ENCODE data around the gene NKX1-1. TPM values are rescaled to one million over a fixed set of nuclear protein-coding genes. Genes with fewer than 3 reads are reported as not detected.
A peak's percentile ranks its signal among the peaks of the same experiment; 100 is the strongest.

Gene NKX1-1
- not detected for total RNA-seq
- 0.18 TPM for polyA plus RNA-seq (2013, experiment 1 of 2)
- not detected for polyA plus RNA-seq (2013, experiment 2 of 2)
- long read RNA-seq, experiment 1: 0 reads
- long read RNA-seq, experiment 2: 0 reads
- long read RNA-seq, experiment 3: 0 reads
- long read RNA-seq, experiment 4: 0 reads

DNA sequence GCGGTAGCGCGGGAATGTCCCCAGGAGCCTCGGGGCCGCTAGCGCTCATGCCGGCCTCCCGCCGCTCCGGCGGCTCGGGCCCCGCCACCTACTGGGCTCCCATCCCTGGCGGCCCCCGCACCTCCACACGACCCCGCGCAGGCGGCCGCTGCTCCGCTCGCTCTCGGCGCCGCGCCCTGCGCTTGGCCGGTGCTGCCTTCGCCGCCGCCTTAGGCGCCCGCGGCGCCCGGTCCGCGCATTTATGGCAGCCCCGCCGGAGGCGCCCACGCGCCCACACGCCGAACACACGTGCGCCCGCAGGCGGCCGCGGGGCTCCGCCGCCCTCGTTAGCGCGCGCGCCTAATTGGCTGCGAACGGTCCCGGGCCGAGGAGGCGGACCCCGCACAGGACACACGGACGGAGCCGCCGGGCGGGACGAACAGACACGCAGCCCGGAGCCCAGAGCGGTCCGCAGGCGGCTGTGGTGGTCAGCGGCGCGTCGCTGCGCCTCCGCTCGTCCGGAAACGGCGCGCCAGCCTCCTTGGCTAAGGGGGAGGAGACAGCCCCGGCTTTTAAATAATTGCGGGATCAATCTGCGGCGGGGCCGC, at the start of gene NKX1-1:
TSS of gene NKX1-1 (minus strand) at position 49 of the 587 bp plus-strand sequence. CDS start at position 49, 0 bp downstream.
- Histone ChIP-seq H3K9me3 (ENCODE audit: control insufficient read depth, low read length) (no peaks in the 10 kb centered on the region), H3K27me3 (ENCODE audit: control insufficient read depth, insufficient read depth, low read length, poor library complexity, severe bottlenecking) (peaks cover 100% of the 10 kb centered on the region), H3K36me3 (ENCODE audit: control insufficient read depth, insufficient read depth, low read length) (no peaks in the 10 kb centered on the region), H3K4me3 (ENCODE audit: low read length) (no peak within 1 kb of the TSS), H3K27ac (ENCODE audit: low read depth, low read length) (no peak within 1 kb of the TSS), H3K9ac (ENCODE audit: extremely low read depth, low read length, poor library complexity, severe bottlenecking) (no peak within 1 kb of the TSS), H3K4me1 (ENCODE audit: control insufficient read depth, insufficient read depth, low read length) (no peaks in the 10 kb centered on the region)
- WGBS, 2 experiments (ENCODE audit: insufficient coverage in 1 of 2, insufficient read length in 1 of 2): 3 to 6% methylated on average over 36 to 91 of the region's 91 CpGs
- Mint-ChIP-seq H3K27ac (no peak within 1 kb of the TSS), H3K36me3 (ENCODE audit: low read depth) (no peaks in the 10 kb centered on the region), H3K27me3 (ENCODE audit: insufficient read depth) (peaks cover 89% of the 10 kb centered on the region), H3K9me3 (peaks cover 11% of the 10 kb centered on the region), H3K4me3 (peak within 1 kb of the TSS; percentile 24), H3K4me1 (no peaks in the 10 kb centered on the region)
- TF ChIP-seq, protein P1, sequence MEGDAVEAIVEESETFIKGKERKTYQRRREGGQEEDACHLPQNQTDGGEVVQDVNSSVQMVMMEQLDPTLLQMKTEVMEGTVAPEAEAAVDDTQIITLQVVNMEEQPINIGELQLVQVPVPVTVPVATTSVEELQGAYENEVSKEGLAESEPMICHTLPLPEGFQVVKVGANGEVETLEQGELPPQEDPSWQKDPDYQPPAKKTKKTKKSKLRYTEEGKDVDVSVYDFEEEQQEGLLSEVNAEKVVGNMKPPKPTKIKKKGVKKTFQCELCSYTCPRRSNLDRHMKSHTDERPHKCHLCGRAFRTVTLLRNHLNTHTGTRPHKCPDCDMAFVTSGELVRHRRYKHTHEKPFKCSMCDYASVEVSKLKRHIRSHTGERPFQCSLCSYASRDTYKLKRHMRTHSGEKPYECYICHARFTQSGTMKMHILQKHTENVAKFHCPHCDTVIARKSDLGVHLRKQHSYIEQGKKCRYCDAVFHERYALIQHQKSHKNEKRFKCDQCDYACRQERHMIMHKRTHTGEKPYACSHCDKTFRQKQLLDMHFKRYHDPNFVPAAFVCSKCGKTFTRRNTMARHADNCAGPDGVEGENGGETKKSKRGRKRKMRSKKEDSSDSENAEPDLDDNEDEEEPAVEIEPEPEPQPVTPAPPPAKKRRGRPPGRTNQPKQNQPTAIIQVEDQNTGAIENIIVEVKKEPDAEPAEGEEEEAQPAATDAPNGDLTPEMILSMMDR (conservative IDR thresholded peaks at IDR 0.05): no peak
- DNase-seq: peak; percentile 66

DNA sequence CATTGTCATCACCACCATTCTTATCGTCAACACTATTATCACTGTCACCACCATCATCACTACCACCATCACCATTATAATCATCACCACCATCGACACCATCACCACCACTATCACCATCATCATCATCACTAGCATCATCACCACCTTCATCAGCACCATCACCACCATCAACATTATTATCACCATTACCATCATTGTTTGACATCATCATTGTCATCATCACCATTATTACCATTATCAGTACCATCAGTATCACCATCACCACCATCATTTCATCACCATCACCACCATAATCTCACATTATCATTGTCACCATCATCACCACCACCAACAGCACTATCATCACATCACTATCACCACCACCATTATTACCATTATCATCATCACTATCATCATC, 47.5 kb upstream of the NKX1-1 start:
- WGBS, 2 experiments (ENCODE audit: insufficient coverage in 1 of 2, insufficient read length in 1 of 2): 82 to 83% methylated on average over 2 of the region's 2 CpGs

DNA sequence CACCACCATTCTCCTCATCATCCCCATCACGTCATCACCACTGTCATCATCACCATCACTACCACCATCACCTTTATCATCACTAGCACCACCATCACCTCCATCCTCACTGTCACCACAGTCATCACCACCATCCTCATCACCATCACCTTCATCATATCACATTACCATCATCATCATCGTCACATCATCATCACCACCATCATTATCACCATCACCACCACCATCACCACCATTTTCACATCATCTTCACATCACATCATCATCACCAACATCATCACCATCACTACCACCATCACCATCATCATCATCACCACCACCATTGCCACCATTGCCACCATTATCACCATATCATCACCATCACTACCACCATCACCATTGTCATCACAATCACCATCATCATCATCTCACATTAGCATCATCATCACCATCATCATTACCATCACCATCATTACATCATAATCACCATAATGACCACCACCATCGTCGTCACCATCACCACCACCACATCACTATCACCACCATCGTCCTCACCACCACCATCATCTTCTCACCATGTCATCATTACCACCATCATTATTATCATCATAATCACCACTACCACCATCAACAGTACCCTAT, 46.3 kb upstream of the NKX1-1 start:
- H3K9ac ChIP-seq (ENCODE audit: extremely low read depth, low read length, poor library complexity, severe bottlenecking): no peak overlapping the region
- WGBS, 2 experiments (ENCODE audit: insufficient coverage in 1 of 2, insufficient read length in 1 of 2): 68 to 72% methylated on average over 5 of the region's 5 CpGs

More for the DNA sequence above, 47.5 kb upstream of the NKX1-1 start:
- no peaks in the 10 kb centered on the region for H3K9me3 ChIP-seq (ENCODE audit: control insufficient read depth, low read length)
- TF ChIP-seq, protein P1 (conservative IDR thresholded peaks at IDR 0.05): no peak
- no peaks in the 10 kb centered on the region for H3K4me1 ChIP-seq (ENCODE audit: control insufficient read depth, insufficient read depth, low read length)
- no peak overlapping the region for H3K9ac ChIP-seq (ENCODE audit: extremely low read depth, low read length, poor library complexity, severe bottlenecking)
- H3K36me3 ChIP-seq (ENCODE audit: control insufficient read depth, insufficient read depth, low read length): no peaks in the 10 kb centered on the region
- Mint-ChIP-seq H3K4me1 (no peaks in the 10 kb centered on the region), H3K27me3 (ENCODE audit: insufficient read depth) (peaks cover 30% of the 10 kb centered on the region), H3K9me3 (peaks cover 34% of the 10 kb centered on the region), H3K27ac (no peak overlapping the region), H3K4me3 (no peak overlapping the region), H3K36me3 (ENCODE audit: low read depth) (no peaks in the 10 kb centered on the region)
- peaks cover 22% of the 10 kb centered on the region for H3K27me3 ChIP-seq (ENCODE audit: control insufficient read depth, insufficient read depth, low read length, poor library complexity, severe bottlenecking)
- H3K4me3 ChIP-seq (ENCODE audit: low read length): no peak overlapping the region
- H3K27ac ChIP-seq (ENCODE audit: low read depth, low read length): no peak overlapping the region
- no peak for DNase-seq

More for the DNA sequence above, 46.3 kb upstream of the NKX1-1 start:
- H3K27me3 ChIP-seq (ENCODE audit: control insufficient read depth, insufficient read depth, low read length, poor library complexity, severe bottlenecking): peaks cover 10% of the 10 kb centered on the region
- H3K4me1 ChIP-seq (ENCODE audit: control insufficient read depth, insufficient read depth, low read length): no peaks in the 10 kb centered on the region
- no peak overlapping the region for H3K27ac ChIP-seq (ENCODE audit: low read depth, low read length)
- H3K4me1 Mint-ChIP-seq: no peaks in the 10 kb centered on the region
- H3K9me3 ChIP-seq (ENCODE audit: control insufficient read depth, low read length): no peaks in the 10 kb centered on the region
- TF ChIP-seq, protein P1 (conservative IDR thresholded peaks at IDR 0.05): no peak
- H3K36me3 ChIP-seq (ENCODE audit: control insufficient read depth, insufficient read depth, low read length): no peaks in the 10 kb centered on the region
- no peak overlapping the region for H3K4me3 ChIP-seq (ENCODE audit: low read length)
- no peaks in the 10 kb centered on the region for H3K36me3 Mint-ChIP-seq (ENCODE audit: low read depth)
- no peak for DNase-seq
- H3K9me3 Mint-ChIP-seq: peaks cover 34% of the 10 kb centered on the region
- peaks cover 19% of the 10 kb centered on the region for H3K27me3 Mint-ChIP-seq (ENCODE audit: insufficient read depth)
- no peak overlapping the region for H3K4me3 Mint-ChIP-seq
- no peak overlapping the region for H3K27ac Mint-ChIP-seq
